HG03442 (cell line): ENCODE results near the gene OSBPL10.

ENCODE experiments used
- ATAC-seq: cut with Tn5 transposase; IDR thresholded peaks from one replicate; pipeline ENCODE4 v1.9.1; 2021; ENCODE audit warnings: mild to moderate bottlenecking, moderate library complexity; ENCODE audit not compliant: unreplicated experiment

The OSBPL10 gene

DNA sequence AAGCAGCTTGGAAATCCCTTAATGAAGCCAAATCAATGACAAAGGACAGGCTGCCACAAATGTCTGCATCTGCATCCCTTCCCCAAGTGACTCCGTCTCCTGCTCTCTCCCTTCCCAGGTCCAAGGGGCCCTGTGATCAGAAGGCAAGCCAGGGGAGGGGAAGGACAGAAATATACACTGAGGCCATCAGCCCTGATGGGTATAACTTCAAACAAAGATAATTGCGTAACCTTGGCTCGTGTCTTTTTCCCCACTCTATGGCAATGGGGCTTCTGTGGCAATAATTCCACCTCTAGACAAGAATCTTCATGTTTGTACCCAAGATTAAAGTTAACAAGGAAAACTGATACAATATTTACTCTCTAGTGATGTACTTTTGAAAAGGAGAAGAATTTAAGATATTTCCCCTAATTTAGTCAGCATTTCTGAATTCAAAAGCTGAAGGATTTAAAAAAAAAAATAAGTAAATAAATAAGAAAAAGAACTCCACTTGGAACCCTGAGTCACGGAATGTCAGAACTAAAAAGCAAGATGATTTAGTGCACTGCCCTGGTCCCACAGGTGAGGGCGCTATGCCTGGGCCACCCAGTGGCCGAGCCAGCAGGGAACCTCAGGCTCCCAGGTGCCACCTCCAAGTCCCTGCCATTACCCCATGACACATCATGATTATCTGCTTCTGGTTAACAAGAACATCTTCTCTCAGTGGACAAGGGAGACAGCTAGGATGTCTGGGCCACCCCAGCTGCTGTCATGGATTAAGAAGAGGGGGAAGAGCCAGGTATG, 293.9 kb downstream of the OSBPL10 start:
- ATAC-seq = no peak

DNA sequence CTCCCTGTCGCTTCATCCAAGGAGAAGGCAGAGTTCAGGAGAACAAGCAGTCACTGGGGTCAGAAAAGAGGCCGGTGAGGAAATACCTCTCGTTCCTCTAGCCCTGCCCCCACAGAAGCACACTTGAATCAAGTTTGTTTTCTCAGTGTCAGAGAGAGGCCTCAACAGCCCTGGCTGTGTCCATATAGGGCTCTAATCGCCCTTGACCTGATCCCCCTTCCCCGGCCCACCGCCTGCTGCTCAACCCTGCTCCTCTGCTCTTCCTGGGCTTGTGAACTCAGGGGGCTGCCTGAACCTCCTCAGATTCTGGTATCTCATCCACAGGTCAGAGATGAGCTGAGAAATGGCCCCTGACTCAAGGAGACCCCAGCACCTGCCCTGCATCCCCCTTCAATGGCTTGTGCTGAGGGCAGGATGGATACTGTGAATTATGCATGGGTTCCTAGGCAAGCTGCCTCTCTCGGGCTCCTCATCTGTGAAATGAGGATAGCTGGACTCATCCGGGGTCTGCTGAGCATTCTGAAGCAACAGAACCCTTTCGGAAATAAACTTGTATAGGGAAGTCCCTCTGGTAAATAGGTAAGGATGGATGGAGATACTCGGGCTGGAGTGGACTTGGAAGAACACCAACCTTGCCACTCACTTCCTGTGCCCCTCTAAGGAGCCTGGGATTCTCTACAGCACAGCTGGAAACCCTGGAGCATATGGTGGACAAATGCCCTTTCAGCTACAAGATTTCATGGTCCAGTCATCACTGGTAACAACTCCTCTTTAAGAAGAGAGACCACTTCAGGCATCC, 300.8 kb downstream of the OSBPL10 start:
- ATAC-seq = no peak

DNA sequence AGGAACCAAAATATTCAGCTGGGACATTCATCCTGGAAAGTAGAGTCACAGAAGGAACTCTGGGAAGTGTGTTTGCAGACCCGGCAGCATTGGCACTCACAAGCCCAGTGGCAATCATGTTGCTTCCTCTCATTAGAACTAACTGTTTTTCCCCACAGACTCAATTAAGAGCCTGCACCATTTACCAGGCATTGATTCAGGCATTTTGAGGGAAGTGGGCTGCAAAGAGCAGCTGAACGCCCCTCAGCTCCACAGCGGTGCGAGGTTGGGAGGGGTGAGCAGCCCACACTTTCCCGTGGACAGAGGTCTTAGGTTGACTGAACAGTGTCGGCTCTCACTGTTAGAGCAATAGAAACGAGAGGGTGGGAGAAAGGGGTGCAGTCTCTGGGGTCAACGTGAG, 304.5 kb downstream of the OSBPL10 start:
- ATAC-seq = no peak

DNA sequence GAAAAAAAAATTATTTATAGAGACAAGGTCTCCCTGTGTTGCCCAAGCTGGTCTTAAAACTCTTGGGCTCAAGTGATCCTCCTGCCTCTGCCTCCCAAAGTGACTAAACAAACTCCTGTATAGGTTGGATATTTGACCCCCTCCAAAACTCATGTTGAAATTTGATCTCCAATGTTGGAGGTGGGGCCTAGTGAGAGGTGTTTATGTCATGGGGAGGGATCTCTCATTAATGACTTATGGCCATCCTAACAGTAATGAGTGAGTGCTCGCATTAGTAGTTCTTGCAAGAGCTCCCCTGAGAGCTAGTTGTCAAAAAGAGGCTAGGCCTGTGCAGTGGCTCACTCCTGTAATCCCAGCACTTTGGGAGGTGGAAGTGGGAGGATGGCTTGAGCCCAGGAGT, 307.1 kb downstream of the OSBPL10 start:
- ATAC-seq = no peak

DNA sequence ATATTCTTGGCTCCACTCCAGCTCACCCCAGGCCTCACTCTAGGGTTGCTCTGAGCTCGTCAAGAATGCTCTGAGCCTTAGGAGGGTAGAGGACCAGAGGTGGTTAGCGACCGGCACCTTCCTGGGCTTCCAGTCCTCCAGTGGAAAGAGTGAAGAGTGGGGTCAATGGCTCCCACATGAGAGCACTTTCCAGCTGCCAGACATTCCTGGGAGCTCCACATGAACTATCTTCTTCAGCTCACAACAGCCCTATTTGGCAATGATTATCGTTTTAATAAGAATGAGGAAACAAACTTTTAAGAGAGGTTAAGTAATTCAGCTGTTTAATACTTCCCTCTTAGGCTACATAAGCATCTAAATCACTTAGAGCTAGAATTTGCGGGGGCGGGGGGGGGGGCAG, 309.1 kb downstream of the OSBPL10 start:
- ATAC-seq = no peak

DNA sequence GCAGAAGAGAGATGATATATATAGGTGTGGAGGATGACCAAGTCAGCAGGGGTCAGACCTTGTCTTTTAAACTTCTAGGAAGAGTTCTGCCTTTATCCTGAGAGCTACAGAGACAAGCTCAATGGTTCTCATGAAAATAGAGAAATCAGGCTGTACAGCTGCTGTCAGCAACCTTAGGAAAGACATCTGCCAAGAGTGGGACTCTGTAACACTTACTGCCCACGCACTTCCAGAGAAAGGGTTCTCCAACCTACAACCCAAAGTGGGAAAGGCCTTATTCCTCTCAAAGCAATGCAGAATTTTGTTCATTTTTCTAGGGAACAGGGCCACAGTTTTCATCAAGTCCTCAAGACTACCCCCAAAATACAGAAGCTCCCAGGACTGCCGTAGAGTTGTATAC, 309.6 kb downstream of the OSBPL10 start:
- ATAC-seq = no peak

DNA sequence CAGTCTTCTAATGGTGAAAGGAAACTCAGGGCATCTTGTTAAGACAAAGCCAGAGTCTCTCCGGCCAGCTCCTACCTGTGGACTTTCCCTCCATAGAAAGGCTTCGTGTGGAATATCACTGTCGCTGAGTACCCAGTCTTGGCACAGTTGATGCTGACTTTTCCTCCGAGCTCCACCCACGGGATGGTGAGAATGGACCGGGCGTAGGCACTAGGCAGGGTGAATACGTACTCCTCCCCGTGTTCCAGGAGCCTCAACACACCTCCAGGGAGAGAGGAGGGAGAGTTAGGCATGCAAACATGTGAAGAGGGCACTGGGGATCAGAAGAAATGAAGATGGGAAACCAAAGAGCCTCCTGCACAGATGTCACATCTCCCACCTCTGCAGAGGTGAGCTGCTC, 310.3 kb downstream of the OSBPL10 start:
- no peak for ATAC-seq

DNA sequence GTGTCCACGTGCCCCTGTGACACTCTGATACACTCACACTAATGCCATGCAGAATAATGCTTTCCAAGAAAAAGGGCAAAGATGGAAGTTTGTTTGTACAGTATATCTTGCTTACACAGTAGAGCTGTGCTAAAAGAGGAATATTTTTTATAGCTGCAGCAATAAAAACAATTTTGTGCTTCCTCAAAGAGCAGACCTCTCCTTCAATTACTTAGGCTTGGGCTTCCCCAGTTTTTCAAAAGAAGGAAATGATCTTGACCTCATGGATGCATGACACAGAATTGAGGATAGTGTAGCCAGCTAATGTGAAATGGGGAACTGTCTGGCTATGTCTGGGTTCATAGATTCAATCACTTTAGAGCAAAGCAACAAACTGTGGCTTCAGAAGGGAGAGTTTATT, 310.9 kb downstream of the OSBPL10 start:
- no peak for ATAC-seq

DNA sequence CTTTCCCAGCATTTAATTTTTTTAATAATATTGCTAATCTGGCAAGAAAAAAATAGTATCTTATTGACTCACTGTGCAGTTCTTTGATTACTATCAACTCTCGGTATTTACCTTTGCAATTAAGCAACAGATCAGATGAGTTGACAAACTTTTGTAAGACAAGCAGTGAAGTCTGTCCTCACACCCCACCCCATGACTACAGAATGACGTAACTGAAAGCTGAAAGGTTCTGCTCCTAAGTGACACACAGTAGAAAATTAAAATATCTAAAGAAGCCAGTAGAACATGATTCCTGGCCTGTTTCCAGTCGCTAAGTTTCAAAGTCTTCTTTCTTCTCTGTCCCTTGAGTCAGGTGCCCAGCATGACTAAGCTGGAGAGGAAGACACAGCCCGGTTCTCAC, 312.8 kb downstream of the OSBPL10 start:
- ATAC-seq = no peak

DNA sequence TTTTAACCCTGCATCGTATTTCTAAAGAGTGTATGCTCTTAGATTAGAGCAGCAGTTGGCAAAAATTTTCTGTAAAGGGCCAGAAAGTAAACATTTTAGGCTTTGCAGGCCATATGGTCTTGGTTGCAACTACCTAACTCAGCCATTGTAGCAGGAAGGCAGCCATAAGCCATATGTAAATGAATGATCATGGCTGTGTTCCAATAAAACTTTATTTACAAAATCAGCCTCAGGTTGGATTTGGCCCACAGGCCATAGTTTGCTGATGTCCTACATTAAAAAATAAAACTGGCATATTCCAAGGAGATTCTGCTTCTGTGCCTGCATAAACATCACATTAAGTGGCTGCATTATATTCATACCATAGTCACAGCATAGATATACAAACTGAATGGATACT, 313.5 kb downstream of the OSBPL10 start:
- no peak for ATAC-seq

DNA sequence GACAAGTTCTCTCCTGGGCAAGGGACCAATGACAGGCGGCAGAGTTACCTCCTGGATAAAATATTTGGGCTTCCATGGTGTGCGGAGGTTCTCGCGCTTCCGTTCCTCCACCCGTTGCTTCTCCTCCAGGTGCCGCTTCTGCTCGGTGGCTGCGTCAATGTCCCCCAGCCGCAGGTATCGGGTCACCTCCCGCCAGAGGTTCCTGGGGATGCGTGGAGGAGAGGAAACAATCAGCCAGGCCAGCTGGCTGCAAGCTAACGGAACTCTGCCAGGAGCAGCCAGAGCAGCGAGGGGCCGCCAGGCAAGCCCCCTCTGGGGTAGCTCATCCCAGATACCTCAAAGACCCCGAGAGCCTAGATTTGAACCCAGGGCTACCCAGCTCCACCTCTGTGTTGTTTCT, 317.0 kb downstream of the OSBPL10 start:
- ATAC-seq = no peak

DNA sequence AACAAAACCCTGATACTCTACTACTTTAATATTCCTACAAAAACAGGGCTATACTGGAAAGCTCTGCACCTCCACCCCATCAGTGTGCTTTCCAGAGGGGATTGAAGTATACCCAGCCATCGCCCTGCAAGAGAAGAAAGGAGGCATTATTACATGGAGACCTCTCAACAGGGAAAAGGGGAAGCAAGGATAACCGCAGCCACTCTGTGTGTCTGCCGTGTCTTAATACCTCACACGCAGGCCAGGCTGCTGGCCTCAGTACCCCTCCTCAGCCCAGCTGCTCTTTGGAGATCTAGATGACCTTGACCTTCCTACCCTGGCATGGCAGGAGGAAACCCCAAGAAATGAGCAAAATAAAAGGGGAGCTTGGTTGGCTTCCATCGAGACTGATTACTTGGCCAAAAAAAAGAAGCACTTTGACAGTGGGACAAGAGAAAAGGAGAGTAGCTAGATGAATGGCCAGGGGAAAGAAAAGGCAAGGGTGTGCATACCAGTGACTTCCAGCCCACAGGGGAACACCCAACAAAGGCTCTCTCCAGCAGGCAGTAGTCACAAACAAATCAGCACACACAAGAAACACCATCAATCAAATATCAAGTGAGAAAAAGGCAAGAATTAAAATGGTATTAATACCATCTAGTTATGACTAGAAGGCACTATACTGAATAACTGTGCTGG, 318.9 kb downstream of the OSBPL10 start:
- ATAC-seq = no peak

DNA sequence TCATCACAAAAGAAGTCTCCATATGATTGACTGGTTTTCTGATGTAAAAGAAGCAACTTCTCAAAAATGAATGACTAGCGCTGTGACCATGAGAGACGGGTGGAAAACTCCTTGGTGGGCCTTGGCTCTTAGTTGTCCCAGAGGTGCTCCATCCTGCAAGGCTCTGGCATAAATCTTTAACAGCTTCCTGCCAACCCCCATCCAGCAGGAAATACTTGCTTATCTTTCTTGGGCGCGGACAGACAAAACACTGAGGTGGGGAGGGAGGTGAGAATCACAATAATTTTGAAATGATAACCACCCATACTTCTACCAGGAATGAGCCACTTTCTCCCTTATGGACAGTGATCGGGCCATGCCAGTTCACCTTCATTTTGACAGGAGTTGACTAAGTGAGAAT, 319.8 kb downstream of the OSBPL10 start:
- ATAC-seq = no peak

DNA sequence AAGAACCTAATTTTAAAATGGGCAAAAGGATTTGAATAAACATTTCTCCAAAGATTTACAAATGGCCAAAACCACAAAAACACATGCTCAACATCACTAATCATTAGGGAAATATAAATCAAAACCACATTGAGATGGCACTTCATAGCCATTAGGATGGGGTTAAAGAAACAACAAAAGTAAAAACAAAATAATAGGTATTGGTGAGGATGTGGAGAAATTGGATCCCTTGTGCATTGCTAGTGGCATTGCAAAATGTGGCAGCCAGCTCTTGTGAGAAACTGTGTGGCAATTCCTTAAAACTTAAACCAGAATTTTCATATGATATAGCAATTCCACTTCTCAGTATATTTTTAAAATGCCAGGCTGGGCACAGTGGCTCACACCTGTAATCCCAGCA, 321.8 kb downstream of the OSBPL10 start:
- no peak for ATAC-seq

DNA sequence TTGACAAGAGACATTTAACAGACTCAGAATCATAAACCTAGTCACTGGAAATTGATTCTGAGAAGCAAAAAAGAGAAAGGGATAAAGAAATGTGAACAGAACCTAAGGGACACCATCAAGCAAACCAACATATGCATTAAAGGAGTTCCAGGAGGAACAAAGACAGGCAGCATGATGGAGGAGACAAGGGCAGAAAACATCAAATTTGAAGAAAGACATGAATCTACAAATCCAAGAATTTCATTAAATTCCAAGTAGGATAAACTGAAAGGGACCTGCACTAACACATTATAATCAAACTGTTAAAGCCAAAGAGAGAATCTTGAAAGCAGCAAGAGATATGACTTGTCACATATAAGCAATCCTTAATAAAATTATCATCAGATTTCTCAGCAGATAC, 326.1 kb downstream of the OSBPL10 start:
- no peak for ATAC-seq

DNA sequence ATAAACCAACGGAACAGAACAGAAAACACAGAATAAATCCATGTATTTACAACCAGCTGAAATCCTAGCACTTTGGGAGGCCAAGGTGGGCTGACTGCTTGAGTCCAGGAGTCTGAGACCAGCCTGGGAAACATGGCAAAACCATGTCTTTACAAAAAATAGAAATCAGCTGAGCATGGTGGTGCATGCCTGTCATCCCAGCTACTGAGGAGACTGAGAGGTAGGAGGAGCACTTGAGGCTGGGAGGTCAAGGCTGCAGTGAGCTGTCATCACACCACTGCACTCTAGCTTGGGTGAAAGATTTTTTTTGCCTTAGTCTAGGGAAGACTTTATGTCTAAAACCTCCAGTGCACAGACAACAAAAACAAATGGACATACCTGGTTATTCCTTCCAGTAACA, 327.6 kb downstream of the OSBPL10 start:
- no peak for ATAC-seq

DNA sequence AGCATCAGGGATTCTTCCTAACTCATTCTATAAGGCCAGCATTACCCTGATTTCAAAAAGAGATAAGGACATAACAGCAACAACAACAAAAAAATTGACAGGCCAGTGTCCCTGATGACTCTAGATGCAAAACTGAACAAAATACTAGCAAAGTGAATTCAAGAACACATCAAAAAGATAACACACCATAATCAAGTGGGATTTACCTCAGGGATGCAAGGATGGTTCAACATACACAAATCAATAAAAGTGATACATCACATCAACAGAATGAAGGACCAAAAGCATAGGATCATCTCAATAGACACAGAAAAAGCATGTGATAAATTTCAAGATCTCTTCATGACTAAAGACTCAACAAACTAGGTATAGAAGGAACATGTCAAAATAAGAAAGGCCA, 328.8 kb downstream of the OSBPL10 start:
- no peak for ATAC-seq

DNA sequence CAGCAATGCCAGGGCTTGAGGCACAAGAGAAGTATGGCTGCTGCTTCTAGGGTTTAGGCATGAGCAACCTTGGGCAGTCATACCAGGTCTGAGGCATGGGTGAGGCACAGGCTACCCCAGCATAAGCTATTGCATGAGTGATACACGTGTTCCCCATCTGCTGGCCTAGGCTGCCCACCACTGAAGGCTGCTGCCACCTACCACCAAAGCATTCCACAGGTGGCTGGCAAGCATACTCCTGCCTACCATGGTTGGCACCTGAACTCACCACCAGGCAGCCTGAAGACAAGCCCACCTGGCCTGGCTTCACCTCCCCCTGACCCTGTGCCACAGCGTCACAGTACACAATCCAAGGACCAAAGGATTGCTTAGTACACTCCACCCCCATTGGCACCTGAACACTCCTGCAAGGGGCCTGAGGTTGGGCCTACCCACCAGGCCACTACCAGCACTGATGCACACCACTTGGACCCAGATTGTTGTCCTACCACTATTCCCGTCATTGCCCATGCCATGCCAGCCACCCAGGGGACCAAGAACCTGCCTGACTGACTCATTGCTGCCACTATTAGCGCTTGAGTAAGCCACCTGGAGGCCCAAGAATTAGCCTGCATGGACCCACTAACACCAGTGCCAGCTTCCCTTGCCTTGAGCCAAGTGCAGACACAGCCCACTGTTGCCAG, 332.6 kb downstream of the OSBPL10 start:
- ATAC-seq = no peak

DNA sequence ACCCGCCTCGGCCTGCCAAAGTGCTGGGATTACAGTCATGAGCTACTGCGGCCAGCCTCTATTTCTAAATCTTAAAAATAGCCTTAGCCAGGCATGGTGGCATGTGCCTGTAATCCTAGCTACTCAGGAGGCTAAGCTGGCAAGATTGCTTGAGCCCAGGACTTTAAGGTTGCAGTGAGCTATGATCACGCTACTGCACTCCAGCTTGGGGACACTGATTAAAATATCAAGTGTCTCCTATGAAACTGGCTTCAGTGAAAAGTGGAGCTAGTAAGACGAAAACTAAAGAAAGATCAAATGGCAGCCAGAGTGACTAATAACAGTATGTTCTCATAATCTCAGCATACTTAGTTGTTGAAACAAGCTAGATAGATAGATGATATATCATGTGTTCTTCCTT, 335.8 kb downstream of the OSBPL10 start:
- ATAC-seq = no peak

DNA sequence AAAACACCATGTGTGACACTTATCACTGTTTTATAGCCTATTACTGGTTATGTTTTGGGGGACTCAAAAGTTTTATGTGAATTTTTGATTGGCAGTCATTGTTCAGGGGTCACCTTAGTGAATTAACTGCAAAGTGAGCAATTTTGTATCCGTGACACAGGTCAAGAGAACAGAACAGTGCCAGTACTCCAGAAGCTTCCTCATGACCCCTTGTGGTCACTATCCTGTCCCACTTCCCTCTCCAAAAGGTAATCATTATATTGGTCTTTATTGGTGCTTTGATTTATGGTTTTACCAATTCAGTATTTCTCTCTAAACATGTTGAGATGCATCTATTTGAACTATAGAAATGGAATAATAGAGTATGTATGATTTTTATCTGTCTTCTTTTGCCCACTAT, 341.2 kb downstream of the OSBPL10 start:
- no peak for ATAC-seq

DNA sequence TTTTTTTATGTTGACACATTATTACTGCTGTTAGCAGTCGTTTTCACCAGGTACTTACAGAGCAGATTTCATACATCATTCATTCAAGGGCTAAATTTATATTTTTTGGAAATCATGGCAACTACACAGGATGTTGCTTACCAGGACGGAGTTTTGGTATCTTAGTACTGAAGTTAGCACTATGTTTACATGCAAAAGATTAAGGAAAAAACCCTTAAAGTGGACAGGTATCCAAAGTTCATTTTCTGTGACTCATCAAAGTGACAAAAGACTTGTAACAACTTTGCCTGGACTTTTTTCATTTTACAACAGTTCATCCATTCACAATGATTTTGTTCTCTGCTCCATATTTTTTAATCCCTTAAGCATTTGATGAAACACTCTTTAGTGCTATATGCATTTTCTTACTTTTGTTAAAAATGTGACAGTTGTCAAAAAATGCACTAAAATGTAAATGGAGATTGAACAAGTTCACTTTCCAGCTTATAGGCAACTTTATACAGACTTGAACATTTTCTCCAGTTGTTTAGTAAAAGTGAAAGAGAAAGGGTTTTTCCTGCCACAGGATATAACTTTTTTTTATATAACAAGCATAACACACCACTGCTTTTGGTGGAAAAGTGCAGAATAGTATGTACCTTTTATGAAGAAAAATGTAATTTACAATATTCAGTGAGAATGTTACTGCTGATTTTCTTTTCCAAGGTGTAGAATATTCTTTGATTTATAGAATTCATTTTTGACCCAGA, 344.2 kb downstream of the OSBPL10 start:
- no peak for ATAC-seq
